ENCODE data around the gene NME4. TPM values are rescaled to one million over a fixed set of nuclear protein-coding genes. Genes with fewer than 3 reads are reported as not detected.

Gene NME4
- total RNA-seq, 4 donors from 2014 or later: 31.7 to 65.0 (median 59.7) TPM

GRCh38 chr16:379961-380761 lies 16.8 kb upstream of the NME4 start:
- no peak for TF ChIP-seq POLR2A (IDR thresholded peaks at IDR 0.05)
- no peaks in the 10 kb centered on the region for H3K9me3 ChIP-seq
- intact Hi-C loops (cut with DNase I): loop anchor here (10.0 kb wide), 1 partner anchor 105 kb away; no protein-coding TSS in a partner anchor
- peak overlapping the region in 2 of 3 donors; percentile 54 to 57 for H3K27ac ChIP-seq
- peak overlapping the region in 1 of 3 donors; percentile 92 for H3K4me3 ChIP-seq (replicated peaks in 1 of 3)
- H3K4me1 ChIP-seq: peaks cover 28 to 33% of the 10 kb centered on the region in 2 donors
- WGBS, 2 donors: 82 to 84% methylated on average over 15 to 27 of the region's 27 CpGs
- H3K36me3 ChIP-seq: peaks cover under 1 to 19% of the 10 kb centered on the region in 2 donors
- no peaks in the 10 kb centered on the region for H3K27me3 ChIP-seq
- DNase-seq: no peak

GRCh38 chr16:380762-381011 lies 16.3 kb upstream of the NME4 start:
- H3K4me1 ChIP-seq: peaks cover 28 to 33% of the 10 kb centered on the region in 2 donors
- intact Hi-C loops (cut with DNase I): loop anchor here (10.0 kb wide), 1 partner anchor 104 kb away; no protein-coding TSS in a partner anchor
- H3K27me3 ChIP-seq: no peaks in the 10 kb centered on the region
- H3K4me3 ChIP-seq (replicated peaks in 1 of 3): peak overlapping the region; percentile 26 to 92 (median 45)
- H3K9me3 ChIP-seq: no peaks in the 10 kb centered on the region
- WGBS, 2 donors: 11% methylated on average over 11 of the region's 12 CpGs; no CpG with 5 or more reads in 1 of the 2 donors
- TF ChIP-seq POLR2A (IDR thresholded peaks at IDR 0.05) (no peak), CTCF (IDR thresholded peaks at IDR 0.05) (no peak)
- peaks cover 0 to 17% of the 10 kb centered on the region in 2 donors for H3K36me3 ChIP-seq
- no peak for DNase-seq
- peak overlapping the region in 1 of 3 donors; percentile 40 for H3K27ac ChIP-seq

GRCh38 chr16:381012-381788 lies 15.8 kb upstream of the NME4 start:
- DNase-seq: peak in 1 of 2 donors; percentile 31
- TF ChIP-seq POLR2A (IDR thresholded peaks at IDR 0.05): no peak
- TF ChIP-seq CTCF (IDR thresholded peaks at IDR 0.05): no peak
- peak overlapping the region in 2 of 3 donors; percentile 40 to 50 for H3K27ac ChIP-seq
- H3K36me3 ChIP-seq: peaks cover 0 to 14% of the 10 kb centered on the region in 2 donors
- H3K27me3 ChIP-seq: no peaks in the 10 kb centered on the region
- intact Hi-C loops (cut with DNase I): loop anchor here (10.0 kb wide), 1 partner anchor 104 kb away; no protein-coding TSS in a partner anchor
- peak overlapping the region; percentile 26 to 92 (median 45) for H3K4me3 ChIP-seq (replicated peaks in 1 of 3)
- peaks cover 28 to 33% of the 10 kb centered on the region in 2 donors for H3K4me1 ChIP-seq
- no peaks in the 10 kb centered on the region for H3K9me3 ChIP-seq
- WGBS, 2 donors: 3% methylated on average over 12 of the region's 73 CpGs; no CpG with 5 or more reads in 1 of the 2 donors

GRCh38 chr16:381789-382717 lies 14.9 kb upstream of the NME4 start, which contains the start of gene PGAP6:
PGAP6 (minus strand) TSS chr16:381978; CDS start chr16:381821, 157 bp downstream.
- peak within 1 kb of the TSS; percentile 84 to 98 (median 91) for H3K4me3 ChIP-seq (replicated peaks in 1 of 3)
- H3K27me3 ChIP-seq: no peaks in the 10 kb centered on the region
- peak within 1 kb of the TSS; percentile 58 to 86 (median 83) for H3K27ac ChIP-seq
- no peaks in the 10 kb centered on the region for H3K9me3 ChIP-seq
- intact Hi-C loops (cut with DNase I): loop anchor here (10.0 kb wide), 1 partner anchor 103 kb away; no protein-coding TSS in a partner anchor
- 0 to 1% methylated on average over 16 to 28 of the region's 123 CpGs for WGBS, 2 donors
- H3K4me1 ChIP-seq: peaks cover 28 to 33% of the 10 kb centered on the region in 2 donors
- H3K36me3 ChIP-seq: peaks cover 0 to 5% of the 10 kb centered on the region in 2 donors
- no peak for TF ChIP-seq CTCF (IDR thresholded peaks at IDR 0.05)
- peak in 1 of 2 donors; percentile 54 for TF ChIP-seq POLR2A (IDR thresholded peaks at IDR 0.05)
- DNase-seq: peak; percentile 70 to 71

Data from thyroid gland (tissue), 4 donors.